ENCODE data around the gene CCND2.

Gene CCND2

DNA sequence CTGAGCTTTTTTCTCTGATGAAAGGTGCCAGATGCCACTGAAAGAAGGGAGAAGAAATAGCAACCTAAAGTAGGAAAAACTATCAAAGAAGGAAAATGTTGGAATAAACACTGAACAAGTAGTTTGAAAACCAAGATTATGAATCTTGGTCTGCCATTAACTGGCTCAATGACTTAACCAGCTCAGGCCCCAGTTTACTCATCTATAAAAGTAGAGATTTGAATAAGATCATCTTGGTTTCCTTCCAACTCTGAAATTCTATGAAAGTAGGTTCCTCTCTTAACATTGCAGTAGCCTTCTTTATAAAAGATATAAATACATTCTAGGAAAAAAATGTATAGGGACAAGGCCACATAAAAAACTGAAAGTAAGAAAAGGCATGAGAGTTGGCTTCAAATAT, 16.1 kb upstream of the CCND2 start:
- no peak for DNase-seq

DNA sequence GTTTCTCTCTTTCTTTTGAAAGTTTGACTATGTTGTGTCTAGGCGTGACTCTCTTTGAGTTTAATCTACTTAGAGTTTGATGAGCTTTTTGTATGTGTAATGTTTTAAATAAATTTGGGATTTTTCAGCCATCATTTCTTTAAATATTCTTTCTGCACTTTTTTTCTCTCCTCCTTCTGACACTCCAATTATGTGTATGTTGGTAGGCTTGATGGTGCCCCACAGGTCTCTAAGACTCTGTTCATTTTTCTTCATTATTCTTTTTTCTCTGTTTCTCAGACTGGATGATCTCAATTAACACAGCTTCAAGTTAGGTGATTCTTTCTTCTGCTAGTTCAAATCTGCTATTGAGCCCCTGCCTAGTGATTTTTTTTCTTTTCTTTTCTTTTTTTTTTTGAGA, 14.5 kb upstream of the CCND2 start:
- DNase-seq: no peak

DNA sequence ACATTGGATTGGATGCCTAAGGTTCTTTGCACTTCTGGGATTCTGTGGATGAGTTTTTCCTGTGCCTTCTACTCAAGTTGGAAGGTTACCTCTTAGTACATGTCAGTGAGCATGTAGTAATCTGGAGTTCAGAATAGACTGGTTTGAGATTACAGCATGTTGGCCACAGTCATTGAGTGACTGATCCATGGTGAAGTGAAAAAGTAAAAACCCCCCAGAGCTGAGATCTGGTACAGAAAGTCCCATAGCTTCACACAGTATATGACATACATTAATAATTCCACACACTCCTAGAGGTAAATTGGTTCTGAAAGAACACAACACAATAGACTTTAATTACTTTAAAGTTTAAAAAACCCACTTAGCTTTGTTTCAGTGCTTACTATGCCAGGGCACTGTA, 11.9 kb upstream of the CCND2 start:
- DNase-seq: no peak

DNA sequence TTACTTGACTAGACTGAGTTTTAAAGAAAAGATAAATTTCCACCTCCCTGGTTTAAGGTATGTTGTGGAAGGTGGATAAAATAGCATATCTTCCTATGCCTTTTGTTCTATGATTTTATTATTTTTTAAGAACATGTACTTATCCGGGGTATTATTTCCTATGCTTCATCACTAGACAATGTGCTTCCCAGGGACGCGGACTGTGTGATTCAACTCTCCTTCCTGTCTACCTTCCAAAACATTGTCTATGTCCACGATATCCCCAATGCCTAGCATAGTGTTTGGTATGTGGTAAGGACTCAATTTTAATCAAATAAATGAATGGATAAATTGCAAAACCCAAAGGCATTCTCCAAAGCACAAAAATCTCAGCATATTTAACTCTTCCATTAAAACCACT, 8.3 kb upstream of the CCND2 start:
- no peak for DNase-seq

DNA sequence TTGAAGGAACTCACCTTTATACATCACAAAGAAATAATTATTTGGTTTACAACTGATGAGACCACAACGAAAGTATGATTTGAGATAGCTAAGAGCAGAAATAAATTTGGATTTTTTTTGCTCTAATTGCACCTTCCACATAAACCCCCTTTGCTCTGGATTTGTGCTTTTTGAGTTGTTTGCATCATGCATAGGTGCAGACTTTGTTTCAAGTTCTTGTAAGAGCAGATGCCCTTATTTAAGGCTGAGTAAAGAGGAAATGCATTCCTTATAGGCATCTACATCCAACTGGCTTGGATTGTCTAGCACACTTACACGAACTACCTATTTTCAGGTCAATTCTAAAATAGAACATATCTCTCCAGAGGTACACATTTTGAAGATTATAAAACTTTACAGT, 6.6 kb upstream of the CCND2 start:
- no peak for DNase-seq

DNA sequence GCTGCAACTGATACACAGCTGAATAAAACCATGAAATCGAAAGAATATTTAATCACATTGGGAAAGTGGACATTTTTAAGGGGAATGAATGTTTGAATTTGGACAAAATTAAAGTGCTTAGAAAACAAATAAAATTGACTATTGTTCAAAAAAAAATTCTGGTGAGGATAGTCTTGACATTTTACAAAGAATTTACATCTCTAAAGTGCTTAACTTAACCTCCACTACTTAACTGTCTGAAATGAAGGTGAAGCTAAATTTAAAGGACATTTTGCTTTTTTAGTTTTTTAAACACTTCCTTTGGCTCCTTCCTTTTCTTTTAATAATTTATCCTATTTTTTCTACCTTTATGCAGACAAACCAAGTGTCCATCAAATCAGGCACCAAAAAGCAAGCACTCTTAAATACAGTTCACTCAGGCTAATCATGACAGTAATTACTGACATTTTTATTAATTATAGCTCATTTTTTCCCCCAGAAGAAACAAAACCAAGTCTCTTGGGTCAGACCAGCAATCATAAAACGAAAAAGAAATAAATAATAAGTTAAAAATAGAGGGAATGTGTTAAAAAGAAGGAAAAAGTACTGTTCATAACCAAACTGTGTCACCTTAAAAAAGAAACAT, 5.7 kb upstream of the CCND2 start:
- DNase-seq: no peak

DNA sequence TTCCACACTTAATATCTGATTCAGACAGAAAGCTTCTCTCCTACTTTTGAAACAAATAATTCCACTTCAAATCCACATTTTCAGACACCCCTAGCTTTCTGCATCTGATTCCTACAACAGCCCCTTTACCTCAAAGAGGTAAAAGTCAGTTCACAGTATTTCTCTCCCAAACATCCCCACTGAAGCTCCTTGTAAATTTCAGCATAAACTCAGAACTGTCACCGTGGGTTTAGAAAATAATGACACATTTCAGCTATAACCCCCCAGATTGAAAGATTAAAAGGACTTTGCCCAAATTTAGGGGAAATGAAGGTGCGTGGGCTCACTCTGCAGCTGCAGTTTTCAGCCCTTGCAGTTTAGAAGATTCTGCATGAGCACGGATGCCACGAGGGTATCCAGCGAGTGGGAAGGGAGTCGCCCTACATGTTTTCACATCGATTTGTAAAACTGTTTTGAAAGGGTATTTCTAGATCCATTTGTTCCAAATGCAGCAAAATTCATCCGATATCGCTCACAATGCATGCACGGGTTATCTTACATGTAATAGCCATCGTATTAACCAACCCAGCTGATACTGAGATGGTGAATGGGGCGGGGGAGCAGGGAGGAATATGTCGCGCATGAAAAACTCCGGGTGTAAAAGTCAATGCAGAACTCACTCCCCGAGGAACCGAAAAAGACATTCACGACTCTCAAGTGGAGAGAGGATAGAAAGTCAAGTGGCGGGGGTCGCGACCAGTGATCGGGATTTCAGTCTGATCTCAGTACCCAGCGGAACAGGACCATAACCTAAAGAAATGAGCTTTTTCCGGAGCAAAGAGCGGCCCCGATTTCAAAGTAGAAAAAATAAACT, 5.0 kb upstream of the CCND2 start:
- DNase-seq: no peak

DNA sequence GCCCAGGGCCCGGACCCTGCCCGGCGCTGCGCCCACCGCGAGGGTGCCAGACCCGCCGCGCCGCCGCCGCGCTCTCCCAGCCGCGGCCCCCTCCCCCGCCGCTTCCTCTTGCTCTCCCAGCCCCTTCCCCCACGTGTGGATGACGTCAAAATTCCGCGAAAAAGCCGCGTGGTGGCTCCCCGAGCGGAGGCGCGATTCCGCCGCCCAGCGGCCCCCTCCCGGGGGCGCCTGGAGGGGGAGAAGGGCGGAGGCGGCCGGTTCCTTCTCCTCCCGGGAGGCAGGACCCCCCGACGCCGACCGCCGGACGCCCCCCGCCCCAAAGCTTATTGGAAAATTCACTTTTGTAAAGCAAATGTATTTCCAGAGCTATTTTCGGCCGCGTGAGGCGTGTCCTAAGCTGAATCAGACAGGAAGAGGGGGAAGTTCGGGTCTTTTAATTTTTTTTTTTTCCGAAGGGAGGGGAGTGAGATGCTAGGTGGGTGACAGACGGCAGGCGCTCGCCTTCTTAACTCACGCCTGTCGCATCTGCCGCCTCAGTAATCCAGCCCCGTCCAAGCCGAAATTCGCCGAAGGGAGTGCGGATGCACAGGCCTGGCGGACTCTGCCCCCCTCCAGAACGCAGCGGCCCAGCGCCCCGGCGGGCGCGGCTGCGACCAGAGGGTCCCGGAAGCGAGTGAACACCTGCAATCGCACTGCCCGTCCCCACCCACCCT, 4.1 kb upstream of the CCND2 start:
- peak; percentile 87 for DNase-seq

DNA sequence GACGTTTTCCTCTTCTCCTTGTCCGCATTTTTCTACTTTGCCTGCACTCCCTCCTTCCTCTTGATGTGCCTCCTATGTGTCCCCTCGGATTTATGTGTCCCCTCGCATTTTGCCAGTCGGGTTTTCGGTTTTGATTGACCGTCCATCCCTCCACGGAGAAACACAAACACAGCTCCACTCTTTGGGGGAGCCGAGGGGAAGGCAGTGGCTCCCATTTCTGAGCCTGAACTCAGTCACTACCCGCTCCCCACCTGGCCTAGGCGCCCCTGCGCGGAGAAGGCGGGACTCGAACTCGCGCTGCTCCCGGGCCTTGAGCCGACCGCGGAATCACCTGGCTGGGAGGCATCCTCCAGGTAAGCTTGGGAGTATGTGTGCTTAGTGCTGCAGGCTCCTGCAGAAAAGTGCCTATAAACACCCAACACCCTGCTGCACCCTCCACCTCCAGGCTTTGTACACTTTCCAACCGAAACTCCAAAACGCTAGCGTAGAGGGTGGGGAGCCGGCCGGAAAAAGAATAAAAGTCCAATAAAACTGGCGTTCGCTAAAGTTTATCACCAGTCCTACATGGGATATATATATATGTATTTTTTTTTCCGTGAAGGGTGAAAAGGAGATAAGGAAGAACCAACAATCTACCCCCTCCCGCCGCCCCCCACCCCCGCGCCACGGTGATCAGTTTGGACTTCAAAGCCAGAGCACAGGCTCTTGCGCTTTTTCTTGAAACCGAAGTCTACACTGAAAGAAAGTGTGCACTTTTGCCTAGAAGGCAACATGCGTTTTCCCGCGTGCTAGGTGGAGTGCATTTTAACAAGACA, 3.3 kb upstream of the CCND2 start:
- DNase-seq: peak; percentile 67

DNA sequence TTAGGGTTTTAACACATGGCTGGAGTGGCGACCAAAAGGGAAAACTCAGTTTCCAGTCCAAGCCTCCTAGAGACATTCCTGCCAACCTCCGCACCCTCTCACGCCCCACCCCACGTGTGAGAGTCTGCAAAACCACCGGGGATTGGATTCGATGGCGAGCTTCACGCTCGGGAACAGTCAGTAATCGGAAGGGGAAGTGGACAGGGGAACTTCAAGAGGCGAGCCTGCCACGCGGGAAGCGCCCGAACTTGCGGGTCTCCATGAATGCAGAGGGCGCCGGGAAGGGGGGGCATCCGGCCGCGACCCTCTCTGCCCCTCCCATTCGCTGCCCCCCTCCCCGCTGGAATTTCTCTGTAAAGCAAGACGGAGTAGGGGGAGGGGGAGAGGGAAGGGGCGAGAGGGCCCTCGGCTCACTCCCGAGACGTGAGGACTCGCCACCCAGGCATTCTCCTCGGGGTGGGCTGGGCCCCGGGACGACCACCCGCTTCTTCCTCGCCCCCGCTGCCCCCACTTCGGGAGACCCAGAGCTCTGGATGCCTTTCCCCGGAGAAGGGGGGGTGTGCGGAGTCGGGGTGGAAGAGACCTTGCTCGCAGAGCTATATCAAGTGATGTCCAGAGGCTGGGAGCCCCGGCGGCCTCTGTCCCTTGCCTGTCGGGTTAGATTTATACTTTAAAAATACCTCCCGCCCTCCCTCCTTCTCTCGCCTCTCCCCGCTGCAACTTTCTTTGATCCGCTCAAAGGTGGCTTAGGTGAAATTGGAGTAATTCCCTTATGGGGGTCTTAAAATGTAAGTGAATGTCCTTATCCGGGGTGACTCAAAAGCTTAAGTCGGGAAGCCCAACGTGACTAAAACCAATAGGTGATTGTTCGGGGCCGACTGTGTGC, 2.5 kb upstream of the CCND2 start:
- peak; percentile 49 for DNase-seq

DNA sequence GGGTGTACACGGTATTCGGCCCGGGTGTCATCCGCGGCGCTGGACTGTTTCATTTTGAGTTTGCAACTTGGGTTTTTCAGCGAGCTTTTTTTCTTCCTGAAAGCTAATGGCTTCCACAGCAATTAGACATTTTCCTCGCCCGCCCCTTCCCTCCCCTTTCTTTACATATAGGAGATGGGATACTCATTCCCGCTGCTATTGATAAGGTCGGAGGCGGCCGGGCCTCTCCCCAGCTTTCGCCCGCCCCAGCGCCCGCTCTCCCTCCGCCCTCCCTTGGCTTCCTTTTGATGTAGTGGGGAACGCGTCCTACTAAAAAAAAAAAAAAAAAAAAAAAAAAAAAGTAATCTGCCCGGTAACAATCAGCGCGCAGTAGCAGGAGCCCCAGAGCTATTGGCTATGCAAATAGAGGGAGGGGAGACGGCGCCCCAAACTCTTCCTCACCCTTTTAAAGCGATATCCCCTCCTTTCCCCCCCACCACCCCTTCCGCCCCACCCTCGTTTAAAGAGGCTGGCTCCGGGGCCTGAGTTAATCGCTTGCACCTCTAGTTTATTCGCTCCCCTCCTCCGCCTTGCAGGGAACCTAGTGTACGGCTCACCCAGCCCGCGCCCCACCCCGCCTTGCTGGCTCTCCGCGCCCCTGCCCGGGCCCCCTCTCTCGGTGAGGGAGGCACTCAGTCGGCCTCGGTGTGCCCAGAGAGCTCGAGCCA, 1.7 kb upstream of the CCND2 start:
- DNase-seq: peak; percentile 79

DNA sequence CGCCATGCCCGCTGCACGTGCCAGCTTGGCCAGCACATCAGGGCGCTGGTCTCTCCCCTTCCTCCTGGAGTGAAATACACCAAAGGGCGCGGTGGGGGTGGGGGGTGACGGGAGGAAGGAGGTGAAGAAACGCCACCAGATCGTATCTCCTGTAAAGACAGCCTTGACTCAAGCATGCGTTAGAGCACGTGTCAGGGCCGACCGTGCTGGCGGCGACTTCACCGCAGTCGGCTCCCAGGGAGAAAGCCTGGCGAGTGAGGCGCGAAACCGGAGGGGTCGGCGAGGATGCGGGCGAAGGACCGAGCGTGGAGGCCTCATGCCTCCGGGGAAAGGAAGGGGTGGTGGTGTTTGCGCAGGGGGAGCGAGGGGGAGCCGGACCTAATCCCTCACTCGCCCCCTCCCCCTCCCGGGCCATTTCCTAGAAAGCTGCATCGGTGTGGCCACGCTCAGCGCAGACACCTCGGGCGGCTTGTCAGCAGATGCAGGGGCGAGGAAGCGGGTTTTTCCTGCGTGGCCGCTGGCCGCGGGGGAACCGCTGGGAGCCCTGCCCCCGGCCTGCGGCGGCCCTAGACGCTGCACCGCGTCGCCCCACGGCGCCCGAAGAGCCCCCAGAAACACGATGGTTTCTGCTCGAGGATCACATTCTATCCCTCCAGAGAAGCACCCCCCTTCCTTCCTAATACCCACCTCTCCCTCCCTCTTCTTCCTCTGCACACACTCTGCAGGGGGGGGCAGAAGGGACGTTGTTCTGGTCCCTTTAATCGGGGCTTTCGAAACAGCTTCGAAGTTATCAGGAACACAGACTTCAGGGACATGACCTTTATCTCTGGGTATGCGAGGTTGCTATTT, 914 bp upstream of the CCND2 start:
- peak; percentile 73 for DNase-seq

DNA sequence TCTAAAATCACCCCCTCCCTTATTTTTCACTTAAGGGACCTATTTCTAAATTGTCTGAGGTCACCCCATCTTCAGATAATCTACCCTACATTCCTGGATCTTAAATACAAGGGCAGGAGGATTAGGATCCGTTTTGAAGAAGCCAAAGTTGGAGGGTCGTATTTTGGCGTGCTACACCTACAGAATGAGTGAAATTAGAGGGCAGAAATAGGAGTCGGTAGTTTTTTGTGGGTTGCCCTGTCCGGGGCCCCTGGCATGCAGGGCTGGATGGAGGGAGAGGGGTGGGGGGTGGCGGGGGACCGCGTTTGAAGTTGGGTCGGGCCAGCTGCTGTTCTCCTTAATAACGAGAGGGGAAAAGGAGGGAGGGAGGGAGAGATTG, 300 bp upstream of the CCND2 start:
- no peak for DNase-seq

DNA sequence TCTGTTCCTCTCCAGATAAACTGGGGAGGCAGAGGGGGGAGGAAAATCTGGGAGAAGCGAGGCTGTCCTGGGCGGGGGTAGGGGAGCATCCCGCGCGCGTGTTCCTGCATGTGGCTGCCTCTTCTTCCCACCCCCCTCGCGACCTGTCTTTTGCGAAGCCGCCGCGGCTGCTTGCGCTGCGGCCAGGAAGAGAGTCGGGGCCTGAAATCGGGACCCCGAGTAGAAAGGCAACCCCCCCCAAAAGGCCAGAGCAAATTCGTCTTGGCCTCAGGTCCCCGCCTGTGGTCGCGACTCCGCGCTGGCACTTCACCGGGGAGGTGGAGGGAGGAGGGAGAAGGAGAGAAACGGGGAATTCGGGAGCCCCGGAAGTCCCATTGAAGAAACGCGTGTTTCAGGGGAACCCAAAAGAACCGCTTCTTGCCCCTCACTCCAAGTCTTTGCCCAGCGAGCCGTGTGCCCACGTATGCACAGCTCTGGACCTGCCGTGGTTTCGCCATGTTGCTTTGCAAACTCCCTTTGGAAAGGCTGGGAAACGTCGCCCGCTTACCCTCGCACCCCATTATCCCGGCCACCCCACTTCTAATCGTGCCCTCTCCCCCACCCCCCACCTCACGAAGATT, 944 bp downstream of the CCND2 start:
- DNase-seq: no peak

DNA sequence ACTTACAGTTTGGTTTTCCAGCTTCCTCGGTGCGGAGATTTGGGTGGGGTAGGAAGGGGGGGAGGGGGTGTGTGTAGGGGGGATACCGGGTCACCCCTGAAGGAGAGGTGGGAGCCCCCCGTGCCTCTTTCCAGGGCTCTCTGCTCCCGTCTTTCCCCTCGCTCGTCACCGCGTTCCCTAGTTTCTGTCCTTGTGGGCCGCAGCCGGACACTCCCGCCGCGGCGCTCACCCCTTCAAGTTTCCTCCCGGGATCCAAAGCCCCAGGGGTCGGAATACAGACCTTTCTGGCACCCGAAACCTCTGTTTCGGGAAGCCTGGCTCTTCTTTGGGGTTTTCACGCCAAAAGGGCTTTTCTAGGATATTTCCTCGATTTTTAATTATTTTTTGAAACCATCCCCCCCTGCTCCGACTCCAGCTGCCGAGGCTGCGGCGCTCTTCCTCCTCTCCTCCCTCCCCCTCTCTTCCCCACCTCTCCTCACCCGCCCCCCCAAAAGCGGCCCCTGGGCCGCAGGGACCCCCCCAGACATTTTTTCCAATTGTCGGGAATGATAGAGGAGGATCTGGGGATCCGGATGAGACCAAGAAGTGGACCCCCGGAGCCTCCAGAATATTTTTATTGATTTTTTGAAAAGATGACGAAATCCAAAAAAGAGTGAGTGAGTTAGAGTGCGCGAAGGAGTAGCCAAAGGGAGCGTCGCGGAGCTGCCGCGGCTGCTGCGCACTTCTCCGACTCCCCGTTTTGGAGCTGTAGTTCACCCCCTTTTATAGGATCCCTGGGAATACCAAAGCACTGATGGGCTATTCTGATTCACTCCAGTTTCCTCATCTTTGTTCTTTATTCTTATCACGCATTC, 1.7 kb downstream of the CCND2 start:
- DNase-seq: no peak

DNA sequence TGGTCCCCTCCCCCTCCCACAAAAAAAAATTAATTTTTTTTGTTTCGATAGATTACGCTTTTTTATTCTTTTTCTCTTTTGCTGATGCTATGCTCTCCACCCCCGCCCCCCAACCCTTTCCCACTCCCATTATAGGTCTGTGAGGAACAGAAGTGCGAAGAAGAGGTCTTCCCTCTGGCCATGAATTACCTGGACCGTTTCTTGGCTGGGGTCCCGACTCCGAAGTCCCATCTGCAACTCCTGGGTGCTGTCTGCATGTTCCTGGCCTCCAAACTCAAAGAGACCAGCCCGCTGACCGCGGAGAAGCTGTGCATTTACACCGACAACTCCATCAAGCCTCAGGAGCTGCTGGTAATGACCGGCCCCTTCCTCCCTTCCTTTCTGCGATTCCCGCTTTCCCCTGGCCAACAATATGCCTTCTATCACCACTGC, 2.3 kb downstream of the CCND2 start:
- DNase-seq: no peak

DNA sequence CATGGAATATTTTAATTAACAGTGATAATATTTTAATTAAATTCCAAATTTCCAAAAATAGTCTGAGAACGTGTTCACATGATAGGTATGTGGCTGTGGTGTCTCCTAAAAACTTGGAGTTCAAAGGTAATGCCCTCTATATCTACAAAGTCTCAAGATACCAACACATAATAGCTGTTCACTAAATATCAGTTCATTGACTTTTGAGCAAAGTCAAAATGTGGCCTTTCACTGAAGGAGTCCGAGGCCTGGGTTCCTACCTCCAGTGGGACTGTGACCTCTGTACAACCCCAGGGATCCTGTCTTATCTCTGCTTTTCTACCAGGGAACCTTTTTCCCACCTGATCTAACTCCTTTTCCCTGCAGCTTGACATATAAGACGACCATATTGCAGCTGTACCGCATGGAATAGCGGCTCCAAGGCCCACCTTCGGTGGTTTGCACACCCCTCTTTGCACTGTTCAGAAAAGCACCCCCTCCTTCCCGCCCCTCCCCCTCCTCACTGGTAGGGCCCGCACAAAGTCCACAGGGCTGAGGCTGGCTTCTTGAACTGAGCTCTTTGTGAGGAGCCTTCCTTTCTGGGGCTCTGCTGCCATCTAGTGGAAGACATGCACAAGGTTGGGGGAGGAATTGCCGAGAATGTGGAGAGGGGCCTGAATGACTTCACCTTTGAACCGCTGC, 3.1 kb downstream of the CCND2 start:
- DNase-seq: peak; percentile 77

DNA sequence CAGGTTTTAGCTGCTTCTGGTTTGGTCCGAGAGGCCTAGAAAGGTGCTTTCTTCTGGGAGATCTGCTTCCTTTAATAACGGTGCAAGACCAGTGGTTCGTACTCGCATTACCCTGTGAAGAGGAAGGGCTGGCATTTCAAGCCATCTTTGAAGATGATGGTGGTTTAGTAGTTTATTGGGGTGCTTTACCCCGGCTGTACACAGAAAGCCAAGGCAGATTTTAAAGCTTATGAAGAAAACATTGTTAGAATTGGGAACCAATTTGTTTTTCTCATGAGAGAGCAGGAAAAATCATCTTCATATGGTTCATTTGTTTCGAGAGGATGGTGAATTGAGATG, 3.6 kb downstream of the CCND2 start:
- no peak for DNase-seq

DNA sequence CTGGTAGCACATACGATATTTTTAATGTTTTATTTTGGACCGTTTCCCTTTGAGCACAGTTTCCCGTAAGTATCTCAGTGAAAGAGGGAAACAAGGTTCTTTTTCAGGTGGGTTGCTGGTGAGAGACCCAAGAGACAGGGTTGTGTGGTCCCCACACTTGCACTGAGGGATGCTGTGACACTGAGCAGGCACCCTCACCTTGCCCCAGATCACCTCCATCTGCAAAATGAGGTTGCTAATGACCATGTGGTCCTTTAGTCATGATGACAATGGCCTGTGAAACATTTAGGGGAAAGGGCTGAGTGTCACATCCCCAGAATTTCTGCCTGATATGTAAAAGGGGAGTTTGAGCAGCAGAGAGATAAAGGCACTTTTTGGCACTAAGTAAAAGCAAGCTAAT, 4.3 kb downstream of the CCND2 start:
- no peak for DNase-seq

All from activated CD4-positive, CD25-positive, alpha-beta regulatory T cell treated with anti-CD3 and anti-CD28 coated beads, Interleukin-2, amount 50 U/mL, for 72 hours (primary cell).